GM18526 (cell line): ENCODE measurements around the gene ACKR3.
A peak's percentile ranks its signal among the peaks of the same experiment; 100 is the strongest.

Experiments used
- POLR2A ChIP-seq: IDR thresholded peaks from 3 replicates; pipeline ENCODE4 v1.6.1; 2011; ENCODE audit not compliant: insufficient read length; ENCODE audit errors: extremely low read depth

ACKR3 gene

DNA sequence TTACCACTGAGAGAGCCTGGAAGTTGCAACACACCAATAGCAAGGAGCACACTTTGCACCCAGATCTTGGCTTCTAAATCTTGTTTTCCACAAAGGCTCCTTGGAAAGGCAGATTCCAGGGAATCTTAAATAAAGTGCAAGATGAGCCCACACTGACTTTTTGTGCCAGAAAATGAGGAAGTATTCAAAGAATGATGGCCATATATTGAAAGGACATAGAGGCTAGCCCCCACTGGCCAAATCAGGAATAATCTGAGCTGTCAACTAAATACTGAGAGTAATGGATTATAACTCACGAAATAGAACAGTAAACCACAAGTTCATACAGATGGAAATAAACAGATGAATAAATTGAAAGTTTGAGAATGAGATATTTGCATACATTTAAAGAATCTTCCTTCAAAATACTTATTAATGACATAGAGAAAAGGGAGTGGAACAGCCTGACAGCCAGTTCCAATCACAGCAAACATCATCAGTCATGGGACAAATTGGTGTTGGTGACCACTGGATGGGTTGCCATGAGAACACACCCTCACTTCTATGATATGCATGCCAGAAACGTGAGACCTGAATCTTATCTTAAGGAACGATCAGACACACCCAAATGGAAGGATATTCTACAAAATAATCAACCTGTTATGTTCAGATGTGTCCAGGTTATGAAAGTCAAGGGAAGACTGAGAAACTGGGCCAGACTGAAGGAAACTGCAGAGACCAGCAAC lies 12.2 kb upstream of the ACKR3 start:
- TF ChIP-seq POLR2A: no peak

DNA sequence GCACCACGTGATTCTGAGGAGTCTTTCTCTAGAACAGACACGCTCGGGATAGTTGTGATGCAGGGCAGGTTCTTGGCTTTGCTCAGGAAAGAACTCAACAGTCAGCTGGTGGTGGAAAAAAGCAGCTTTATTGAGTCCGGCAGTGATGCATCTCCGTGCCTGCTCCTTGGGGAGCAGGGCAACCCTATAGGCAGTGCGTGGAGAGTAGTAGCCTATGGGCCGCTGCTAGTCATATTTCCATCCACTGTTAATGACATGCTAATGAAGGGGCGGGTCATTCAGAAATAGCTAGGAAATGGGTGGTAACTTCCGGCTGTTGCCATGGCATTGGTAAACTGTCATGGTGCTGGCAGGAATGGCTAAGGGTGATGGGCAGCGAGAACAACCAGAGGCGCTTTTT lies 11.6 kb upstream of the ACKR3 start:
- no peak for TF ChIP-seq POLR2A

DNA sequence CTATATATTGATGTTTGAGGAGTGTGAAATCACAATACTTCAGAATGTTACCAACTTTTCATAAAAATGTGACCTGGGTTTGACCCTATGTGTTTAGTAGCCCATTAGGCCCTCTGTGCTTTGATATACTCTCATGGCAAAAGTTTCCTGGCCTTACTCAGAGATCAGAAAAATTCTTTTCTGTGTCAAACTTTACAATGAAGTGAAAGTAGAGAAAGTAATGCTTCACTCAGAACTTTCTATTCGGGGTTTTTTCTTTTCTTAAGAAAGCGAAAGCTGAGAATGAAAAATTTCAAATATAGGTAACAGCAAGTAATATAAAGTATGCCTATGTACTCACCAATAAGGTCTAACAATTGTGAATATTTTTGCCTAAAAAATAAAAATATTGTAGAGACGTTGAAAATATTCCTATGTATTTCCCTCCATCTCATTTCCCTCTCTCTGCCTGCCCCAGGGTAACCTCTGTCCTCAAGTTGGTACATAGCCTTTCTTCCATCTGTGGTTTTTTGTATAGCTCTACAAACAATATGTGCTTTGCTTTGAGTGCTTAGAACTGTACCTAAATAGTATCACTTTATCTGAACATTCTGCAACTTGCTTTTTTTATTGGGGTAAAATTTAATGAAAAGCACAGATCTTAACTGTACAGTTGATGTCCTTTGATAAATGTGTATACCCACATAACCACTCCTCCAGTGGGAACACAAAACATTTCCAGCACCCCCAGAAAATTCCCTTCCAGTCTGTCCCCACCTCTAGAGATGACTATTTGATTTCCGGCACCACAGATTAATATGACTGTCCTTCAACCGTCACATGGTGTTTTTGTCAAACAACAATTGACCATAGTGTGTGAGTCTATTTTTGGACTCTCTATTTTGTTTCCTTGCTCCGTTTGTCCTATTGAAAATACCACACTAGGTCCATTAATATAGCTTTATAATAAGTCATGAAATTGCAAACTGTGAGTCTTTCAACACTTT lies 10.3 kb upstream of the ACKR3 start:
- TF ChIP-seq POLR2A: no peak

DNA sequence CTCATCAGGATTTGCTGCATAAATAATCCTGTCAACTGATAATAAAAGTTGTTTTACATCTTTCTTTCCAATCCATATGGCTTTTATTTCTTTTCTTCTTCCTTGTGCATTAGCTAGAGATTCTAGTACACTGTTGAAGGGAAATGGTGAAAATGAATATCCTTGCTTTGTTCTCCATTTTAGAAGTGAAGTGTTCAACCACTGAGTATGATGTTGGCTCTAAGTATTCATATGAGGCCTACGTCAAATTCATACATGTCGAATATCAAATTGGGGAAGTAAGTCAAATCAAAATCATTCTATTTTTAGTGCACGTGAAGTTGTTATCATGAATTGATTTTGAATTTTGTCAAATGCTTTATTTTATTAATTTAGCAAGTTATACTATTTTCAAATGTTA lies 7.8 kb upstream of the ACKR3 start:
- TF ChIP-seq POLR2A: no peak

DNA sequence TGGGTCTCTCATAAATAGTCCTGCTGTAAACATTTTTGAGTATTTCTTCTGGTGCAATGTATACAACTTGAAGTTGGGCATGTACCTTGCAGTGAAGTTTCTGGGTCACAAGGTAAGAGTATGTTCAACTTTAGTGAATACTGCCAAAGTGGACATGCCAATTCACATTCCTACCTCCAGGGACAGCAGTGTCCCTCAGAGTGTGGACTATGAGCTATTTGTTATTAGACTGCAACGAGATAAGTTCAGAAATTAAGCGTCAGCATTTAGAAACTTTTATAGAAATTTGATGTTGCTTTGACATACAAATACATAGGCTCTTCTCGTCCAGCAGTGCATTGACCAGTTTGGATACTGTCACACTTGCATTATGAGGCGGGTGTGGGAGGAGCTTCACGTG lies 7.2 kb upstream of the ACKR3 start:
- no peak for TF ChIP-seq POLR2A

DNA sequence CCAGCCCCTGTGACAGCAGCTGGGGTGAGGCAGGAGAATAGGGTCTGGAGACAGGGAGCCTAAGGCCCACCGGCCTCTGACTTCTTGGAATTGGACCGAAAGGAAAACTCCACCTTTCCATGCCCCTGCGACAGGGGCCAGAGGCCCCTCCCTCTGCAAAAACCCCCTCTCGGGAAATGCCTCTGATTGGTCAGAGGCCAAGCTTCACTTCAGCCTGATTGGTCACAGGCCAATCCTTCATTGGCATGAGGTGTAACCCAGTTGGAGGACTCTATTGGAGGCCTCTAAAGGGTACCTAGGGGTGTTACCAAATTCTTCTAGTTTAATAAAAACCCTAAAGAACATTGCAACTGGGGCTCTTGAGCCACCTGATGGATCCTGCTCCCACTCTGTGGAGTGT lies 5.7 kb upstream of the ACKR3 start:
- TF ChIP-seq POLR2A: no peak

DNA sequence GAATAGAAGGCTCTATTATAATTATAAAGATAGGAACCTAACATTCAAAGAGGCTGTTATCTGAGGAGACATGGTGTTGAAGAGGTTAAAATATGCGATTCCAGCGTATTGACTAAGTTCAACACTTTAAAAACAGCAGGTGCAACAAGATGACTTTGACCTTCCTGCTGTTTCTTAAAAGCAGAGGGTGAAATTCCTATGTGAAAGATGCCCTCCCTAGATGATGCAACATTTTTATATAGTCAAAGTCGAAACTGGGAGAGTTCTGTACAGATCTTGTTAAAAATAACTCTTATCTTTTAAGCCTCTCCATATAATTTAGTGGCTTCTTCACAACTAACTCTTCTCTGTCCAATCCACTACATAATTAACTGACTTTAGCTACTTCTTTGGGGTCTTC lies 4.4 kb upstream of the ACKR3 start:
- no peak for TF ChIP-seq POLR2A

DNA sequence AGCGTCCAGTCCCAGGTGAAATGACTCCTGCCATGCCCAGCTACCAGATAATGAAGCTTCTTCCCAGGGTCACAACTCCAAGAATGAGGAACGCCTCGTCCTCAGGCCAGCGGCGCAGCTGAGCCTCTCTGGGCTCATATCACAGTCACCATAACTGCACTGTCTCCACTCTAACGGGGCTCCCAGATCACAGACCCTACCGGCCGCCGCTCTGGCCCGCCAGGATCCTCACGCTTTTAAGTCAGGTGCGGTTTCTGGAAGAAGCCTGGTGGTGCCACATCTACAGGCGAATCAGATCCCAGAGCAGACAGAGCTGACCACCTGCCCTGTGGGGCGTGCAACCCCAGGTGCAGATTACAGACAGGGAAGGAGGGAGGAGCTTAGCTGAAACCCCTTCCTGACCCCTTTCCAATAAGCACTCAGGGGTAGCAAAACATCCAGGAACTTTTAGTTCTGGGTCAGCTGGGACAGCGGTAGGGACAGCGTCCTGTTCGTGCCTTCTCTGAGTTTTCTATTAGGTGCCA lies 3.7 kb upstream of the ACKR3 start:
- no peak for TF ChIP-seq POLR2A

DNA sequence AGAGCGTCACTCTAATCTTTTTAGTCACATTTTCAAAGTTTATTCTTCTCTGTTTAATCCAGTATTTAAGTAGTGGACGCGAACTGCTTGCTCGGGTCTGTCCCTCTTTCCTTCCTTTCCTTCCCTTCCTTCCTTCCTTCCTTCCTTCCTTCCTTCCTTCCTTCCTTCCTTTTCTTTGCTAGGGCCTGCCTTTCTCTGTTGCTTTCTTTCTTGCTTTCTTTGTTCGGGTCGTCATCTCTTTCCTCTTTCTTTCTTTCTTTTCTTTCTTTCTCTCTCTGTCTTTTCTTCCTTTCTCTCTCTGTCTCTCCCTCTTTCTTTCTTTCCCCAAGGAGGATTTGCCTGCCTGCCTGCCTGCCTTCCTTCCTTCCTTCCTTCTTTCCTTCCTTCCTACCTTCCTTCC lies 3.0 kb upstream of the ACKR3 start:
- no peak for TF ChIP-seq POLR2A

DNA sequence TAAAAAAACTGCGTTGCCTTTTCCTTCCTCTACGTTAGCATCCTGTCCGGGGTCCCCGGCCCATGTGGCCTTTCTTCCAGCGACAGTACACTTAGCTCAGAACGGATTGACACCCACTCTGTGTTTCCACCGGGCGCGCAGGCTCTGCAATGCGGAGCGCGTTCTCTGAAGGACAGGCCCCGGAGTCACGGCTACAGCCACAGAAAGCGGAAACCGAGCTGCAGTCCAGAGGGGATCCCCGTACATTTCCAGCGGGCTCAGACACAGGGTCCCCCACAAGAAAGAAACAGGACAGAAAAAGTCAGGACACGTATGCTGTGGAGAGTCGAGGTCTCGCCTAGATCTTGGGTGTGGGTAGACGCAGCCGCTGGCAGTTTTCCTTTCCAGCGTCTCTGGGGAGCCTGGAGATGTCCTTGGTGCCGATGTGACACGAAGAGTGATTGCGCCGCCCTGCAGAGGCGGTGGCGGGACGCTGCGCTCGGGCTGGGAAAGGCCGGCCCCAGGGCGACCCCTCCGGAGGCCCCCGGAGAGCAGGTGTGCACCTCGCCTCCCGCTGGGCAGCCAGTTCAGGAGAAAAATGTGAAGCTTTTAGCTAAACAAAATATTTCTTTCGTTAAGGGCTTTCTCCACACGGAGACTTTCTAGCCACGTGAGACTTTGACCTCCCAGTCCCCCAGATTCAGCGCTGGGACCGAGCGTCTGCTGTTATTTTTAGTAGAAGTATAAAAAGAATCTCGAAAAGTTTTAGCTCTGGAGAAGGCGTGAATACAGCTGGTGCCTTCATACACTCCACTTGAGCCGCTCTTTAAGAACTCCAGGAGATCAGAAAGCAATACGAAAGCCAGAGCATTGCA lies 1.3 kb upstream of the ACKR3 start:
- TF ChIP-seq POLR2A: peak; percentile 13

DNA sequence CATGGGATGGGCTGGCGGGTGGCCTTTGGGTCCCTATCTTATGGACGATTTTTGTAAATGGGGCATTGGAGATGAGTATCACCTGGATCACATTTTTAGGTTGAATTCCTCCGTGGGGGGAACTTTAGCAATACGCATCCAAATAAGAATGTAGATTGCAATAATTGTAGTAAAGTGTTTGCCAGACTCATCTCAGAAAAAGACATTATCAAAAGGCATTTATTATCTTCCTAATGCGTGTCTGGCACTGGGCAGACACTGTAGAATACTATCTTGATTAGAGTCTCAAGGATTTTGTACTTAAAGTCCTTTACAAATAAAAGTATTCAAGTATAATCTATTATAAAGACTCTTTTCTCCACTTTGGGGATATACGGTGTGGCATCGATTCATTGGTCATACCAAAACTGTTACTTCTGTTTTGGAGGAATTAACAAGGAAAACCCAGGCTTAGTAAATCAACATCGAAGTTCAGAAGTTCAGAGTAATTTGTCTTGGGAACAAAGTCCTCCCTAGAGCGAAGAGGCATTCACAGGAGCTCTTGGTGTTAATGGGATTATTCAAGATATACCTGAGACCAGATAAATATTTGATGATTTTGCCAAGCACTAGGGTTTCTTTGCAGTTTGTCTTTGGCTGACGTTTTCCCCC lies 578 bp upstream of the ACKR3 start:
- TF ChIP-seq POLR2A: no peak

DNA sequence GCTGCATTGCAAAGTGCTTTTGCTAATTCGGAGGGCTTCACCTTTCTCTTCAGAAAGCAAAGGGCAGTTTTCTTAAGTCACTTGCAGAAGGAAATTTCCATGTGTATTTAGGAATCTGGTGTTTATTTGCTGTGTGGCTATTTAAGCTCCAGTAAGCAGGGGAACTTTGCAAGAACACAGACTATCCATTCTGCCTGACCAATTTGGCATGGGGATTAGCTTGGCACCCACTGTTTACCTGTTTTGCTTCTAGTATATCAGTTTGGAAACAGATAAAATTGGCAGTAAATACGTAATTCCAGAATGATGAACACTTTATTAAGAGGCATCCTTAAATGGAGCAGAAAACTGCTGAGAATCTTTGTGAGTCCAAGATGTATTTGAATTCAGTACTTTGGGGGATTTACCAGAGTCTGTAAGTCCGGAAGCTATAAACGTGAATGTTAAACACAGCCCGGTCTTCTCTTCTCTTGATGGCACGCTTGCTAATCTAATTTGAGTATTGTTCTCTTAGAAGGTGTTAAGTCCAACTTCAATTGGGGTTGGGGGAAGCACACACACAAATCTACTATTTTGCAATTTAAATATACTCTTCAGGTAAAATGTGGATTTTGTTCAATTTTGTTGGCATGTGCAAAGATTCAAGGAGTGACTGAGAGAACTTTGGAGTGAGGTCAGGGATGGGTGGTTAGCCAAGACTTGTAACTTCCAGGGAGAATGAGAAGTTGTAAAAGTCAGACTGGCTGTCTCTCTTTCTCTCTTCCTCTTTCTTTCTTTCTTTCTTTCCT lies 650 bp downstream of the ACKR3 start:
- TF ChIP-seq POLR2A: no peak

DNA sequence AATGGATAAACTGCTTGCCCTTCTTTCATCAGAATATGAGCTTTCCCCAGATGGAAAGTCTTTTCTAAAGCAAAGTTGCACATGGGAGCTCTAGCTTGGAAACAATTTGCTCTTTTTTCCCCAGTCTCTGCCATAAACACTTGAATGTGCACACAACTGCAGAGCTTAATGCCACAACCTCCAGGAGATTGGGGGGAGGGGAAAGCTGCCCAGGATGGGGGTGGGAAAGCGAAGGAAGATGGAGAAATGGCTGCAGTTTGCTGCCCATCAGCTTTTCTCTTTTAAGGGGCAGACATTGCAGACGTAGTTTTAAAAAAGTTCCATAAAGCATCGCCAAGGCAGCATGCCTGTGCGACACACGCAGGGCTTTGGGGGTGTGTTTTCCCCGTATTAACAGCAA lies 1.5 kb downstream of the ACKR3 start:
- TF ChIP-seq POLR2A: no peak

DNA sequence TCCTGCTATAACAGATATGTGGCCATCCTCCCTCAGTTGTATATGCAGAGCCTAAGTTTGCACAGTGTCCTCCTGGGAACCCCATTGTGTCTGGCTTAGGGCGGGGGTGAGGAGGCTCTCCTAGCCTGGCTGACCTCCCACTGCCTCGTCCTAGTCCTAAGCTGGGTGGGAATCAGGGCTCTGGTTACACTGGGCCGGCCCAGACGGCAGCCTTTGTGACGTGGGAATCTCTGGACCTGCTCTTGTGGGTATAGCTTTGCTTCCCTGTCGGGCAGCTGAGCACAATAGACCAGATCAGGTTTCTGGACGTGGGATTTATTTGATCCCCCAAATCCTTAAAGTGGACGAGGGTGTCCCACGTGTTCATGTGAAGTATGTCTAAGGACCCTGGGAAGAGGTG lies 2.9 kb downstream of the ACKR3 start:
- TF ChIP-seq POLR2A: no peak
